ENCODE results near the gene CLPSL2. TPM values are rescaled to one million over a fixed set of nuclear protein-coding genes. Genes with fewer than 3 reads are reported as not detected.

Gene CLPSL2
- total and polyA plus RNA-seq, 11 donors = not detected

GRCh38 chr6:35778437-35778836 is 2.0 kb downstream of the CLPSL2 start:
- Histone ChIP-seq H3K27me3 (peaks cover 0 to 45% (median 12%) of the 10 kb centered on the region in 9 donors), H3K4me1 (peaks cover 0 to 9% (median 5%) of the 10 kb centered on the region in 12 donors), H3K9me3 (no peaks in the 10 kb centered on the region), H3K4me3 (no peak overlapping the region), H3K36me3 (no peaks in the 10 kb centered on the region), H3K27ac (no peak overlapping the region)
- DNase-seq = no peak
- TF ChIP-seq CTCF (IDR thresholded peaks at IDR 0.05) = no peak
- no peak for TF ChIP-seq POLR2A (IDR thresholded peaks at IDR 0.05)
- intact Hi-C loops (cut with DNase I) = no loop called here
- ATAC-seq = peak in 1 of 4 donors; percentile 52
- 67 to 79% (median 70%) methylated on average over 2 of the region's 2 CpGs for WGBS, 4 donors

DNA sequence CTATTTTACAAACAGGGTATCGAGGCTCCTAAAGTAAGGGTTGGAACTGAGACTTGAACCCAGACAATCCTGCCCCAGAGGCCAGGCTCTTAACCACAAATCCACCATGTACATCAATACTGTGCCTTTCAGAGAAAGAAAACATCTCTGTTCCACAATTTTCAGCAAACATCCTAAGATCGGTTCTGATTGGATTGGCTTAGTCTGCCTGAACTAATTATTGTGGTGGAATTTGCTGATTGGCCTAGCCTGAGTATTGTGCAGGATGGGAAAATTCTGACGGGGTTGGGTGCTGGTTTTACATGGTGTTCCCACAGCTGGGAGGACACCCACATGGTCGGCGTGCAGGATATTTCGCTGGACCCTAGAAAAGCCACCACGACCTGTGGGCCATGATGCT is 4.3 kb downstream of the CLPSL2 start, which contains the start of gene CLPSL1:
Gene CLPSL1, plus strand, starts transcription at position 301 of the 400 bp plus-strand sequence. Its CDS starts 92 bp downstream, at position 393.
- WGBS, 4 donors = 85 to 88% (median 87%) methylated on average over 7 of the region's 7 CpGs
- TF ChIP-seq CTCF (IDR thresholded peaks at IDR 0.05) = no peak
- no peak for TF ChIP-seq POLR2A (IDR thresholded peaks at IDR 0.05)
- H3K36me3 ChIP-seq = no peaks in the 10 kb centered on the region
- H3K27me3 ChIP-seq = peaks cover 0 to 47% (median 15%) of the 10 kb centered on the region in 9 donors
- no peaks in the 10 kb centered on the region for H3K9me3 ChIP-seq
- no peak for DNase-seq
- intact Hi-C loops (cut with DNase I) = no loop called here
- no peak within 1 kb of the TSS for H3K4me3 ChIP-seq
- no peak for ATAC-seq
- no peak within 1 kb of the TSS for H3K27ac ChIP-seq
- H3K4me1 ChIP-seq = peaks cover 0 to 9% (median 5%) of the 10 kb centered on the region in 12 donors

DNA sequence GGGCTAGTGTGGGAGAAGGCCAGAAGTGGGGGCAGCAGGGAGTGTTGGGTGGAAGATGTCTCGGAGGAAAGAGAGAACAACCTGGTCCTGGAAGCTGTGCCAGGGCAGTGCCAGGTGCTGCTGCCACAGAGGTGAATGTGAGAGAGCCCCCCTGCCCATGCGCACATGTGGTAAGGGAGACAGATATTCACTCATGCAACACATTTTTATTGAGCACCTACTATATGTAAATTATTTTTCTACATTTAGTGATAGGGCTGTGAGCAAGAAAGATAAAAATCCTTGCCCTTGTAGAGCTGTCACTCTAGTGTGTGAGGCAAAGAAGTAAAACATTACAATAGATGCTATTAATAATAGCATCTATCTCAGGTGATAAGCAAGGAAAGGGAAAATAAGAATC is 4.9 kb downstream of the CLPSL2 start:
- 90 to 98% (median 91%) methylated on average over 2 of the region's 2 CpGs for WGBS, 4 donors
- intact Hi-C loops (cut with DNase I) = no loop called here
- no peak overlapping the region for H3K4me3 ChIP-seq
- H3K27ac ChIP-seq = no peak overlapping the region
- H3K4me1 ChIP-seq = peaks cover 0 to 6% (median 4%) of the 10 kb centered on the region in 12 donors
- no peak for ATAC-seq
- no peak for TF ChIP-seq POLR2A (IDR thresholded peaks at IDR 0.05)
- no peak for TF ChIP-seq CTCF (IDR thresholded peaks at IDR 0.05)
- DNase-seq = no peak
- H3K27me3 ChIP-seq = peaks cover 0 to 45% (median 12%) of the 10 kb centered on the region in 9 donors
- no peaks in the 10 kb centered on the region for H3K36me3 ChIP-seq
- H3K9me3 ChIP-seq = no peaks in the 10 kb centered on the region

- no peak overlapping the region for H3K27ac ChIP-seq
- intact Hi-C loops (cut with DNase I) = no loop called here
- peaks cover 8 to 45% (median 14%) of the 10 kb centered on the region in 9 donors for H3K27me3 ChIP-seq
These were observed 6.0 kb downstream of the CLPSL2 start for GRCh38 chr6:35782424-35782823.

More at GRCh38 chr6:35782424-35782823, 6.0 kb downstream of the CLPSL2 start:
- TF ChIP-seq POLR2A (IDR thresholded peaks at IDR 0.05) (no peak), CTCF (IDR thresholded peaks at IDR 0.05) (no peak)
- Histone ChIP-seq H3K36me3 (no peaks in the 10 kb centered on the region), H3K4me3 (no peak overlapping the region), H3K4me1 (peaks cover 0 to 4% (median 0%) of the 10 kb centered on the region in 12 donors), H3K9me3 (no peaks in the 10 kb centered on the region)
- ATAC-seq (no peak), DNase-seq (no peak)
- 59 to 62% (median 60%) methylated on average over 3 of the region's 3 CpGs for WGBS, 4 donors

All from heart left ventricle (tissue), 16 donors.